ENCODE data around the gene NINL.
"Not testable (repeated sequence)": the region's sequence is repeated elsewhere in the genome, so short reads cannot be mapped to it uniquely, and the experiment has no call there.

The NINL gene

DNA sequence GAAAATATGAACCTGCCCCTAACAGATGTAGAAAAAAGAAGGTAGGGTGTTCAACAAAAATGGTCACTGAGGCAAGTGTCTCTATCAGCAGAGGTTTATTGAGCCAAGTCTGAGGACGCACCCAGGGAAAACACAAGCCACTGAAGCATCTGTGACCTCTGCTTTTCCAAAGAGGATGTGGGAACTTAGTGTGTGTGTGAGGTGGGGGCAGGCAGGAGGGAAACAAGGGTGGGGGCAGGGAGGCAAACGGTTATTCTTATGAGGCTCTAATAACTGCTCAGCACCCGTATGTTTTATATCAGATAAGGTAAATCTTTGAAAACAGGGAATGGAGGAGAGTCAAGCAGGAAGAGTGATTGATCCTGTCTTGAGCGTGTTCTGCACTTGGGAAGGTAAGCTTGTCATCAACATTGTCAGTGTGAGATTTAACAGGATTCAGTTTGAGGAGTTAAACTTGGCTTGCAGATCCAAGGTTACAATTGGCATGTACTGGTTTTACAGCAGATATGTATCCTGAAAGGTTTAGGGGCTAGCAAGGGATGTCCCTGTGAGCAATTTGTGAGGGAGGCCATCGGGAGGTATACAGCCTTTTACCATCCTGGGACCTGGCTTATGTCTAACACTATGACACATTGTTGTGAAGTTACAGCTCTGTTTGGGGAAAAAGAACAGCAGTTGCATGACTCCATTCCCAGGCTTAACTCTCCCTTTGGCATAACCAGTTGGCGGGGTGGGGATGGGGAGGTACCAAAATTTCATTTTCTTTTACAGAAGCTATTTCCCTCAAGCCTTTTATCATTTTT, 33.7 kb downstream of the NINL start:
- no peak for DNase-seq

GRCh38 chr20:25550645-25551337, 34.5 kb downstream of the NINL start:
- DNase-seq: not testable (repeated sequence)

DNA sequence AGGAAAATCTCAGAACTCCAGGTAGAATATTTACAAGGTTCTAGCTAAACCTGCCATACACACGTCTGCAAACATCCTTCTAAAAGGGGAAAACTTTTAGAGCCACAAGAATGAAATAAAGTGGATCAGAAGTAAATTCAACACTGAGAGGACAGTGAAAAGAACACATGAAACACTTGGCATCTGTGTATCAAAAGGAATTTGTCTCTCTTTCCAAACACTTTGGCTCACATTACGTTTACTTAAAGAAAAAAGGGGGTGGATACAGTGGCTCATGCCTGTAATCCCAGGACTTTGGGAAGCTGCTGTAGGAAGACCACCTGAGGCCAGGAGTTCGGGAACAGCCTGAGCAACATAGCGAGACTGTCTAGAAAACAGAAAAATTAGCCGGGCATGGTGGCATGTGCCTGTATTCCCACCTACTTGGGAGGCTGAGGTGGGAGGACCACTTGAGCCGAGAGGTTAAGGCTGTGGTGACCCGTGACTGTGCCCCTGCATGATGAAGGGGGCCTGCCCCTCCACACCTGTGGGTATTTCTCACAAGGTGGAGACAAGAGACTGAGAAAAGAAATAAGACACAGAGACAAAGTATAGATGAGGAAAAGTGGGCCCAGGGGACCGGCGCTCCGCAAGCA, 35.4 kb downstream of the NINL start:
- no peak for DNase-seq

DNA sequence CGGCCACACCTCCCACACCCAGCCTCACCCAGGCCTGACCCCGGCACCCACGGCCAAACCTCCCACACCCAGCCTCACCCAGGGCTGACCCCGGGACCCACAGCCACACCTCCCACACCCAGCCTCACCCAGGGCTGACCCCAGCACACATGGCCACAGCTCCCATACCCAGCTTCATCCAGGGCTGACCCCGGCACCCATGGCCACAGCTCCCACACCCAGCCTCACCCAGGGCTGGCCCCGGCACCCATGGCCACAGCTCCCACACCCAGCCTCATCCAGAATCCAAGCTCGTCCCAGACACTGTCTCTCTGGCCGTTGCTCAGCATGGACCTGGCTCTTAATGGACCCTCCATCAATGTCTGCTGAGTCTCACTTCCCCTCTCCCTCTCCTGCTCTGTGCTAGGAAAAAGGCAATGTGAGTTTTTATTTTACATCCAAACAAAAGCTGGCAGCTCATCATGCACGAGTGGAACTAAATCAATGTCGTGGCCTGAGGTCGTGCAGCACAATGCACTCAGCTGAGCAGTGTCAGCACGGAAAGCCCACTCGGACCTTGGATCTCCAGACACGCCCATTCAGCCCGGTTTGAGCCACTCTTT, 36.1 kb downstream of the NINL start:
- no peak for DNase-seq

- no peak for DNase-seq
Measured at GRCh38 chr20:25548613-25549086, 36.7 kb downstream of the NINL start.

DNA sequence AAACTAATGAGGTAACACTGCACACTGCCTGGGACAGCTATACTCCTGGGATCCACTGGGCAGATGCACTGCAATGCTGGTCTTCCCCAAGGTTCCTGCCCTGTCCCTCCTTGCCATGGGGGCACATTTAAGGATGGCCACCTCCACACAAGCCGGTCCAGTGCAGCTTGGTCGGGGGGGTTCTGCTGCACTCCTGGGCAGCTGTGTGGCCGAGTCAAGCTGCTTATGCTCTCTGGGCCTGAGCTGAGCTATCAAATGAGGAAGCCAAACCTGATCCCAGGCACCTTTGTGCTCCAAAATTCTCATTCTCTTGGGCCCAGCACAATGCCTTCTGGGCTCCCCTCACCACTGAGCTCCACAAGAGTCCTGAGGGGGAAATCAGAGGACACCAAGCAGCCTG, 37.3 kb downstream of the NINL start:
- no peak for DNase-seq

- DNase-seq: no peak
Measured at GRCh38 chr20:25547063-25547462, 38.3 kb downstream of the NINL start.

- no peak for DNase-seq
Measured at GRCh38 chr20:25546048-25546447, 39.3 kb downstream of the NINL start.

DNA sequence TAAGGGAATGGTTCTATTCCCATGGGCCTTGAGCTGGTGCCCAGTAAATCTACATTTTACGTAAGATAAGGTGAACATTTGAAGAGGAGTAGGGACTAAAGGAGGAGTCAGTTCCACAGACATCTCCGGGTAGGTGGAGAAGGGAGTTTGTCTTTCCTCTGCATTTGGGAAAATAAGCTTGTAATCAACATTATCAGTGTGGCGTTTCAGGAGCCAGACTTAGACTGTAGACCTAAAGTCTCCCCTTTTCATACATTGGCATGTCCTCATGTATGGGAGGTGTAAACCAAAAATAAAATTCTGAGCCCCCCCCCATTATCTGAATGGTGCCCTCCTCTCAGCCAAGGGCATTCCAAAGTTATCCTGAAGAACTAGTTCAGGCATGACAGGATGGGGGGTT, 40.2 kb downstream of the NINL start:
- no peak for DNase-seq

- DNase-seq: no peak
Measured at GRCh38 chr20:25544734-25545133, 40.6 kb downstream of the NINL start.

DNA sequence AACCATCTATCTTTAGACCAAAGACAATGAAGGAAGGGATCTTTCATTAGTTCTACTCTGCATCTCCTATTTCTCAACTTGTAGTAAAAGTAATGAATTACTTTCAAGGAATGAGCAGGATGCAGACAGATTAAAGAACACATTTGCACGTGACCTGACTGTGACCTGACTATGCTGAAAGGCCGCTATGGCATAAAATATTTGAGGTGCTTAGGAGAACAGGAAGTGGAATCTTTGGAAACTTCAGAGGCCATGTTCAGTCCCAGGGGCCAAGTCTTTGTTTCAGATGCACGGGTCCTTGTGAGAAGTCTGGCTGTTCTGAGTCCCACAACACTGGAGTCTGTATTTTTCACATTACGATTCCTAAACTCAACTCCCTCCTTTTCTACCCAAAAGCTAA, 41.0 kb downstream of the NINL start:
- no peak for DNase-seq

- DNase-seq: no peak
Measured at GRCh38 chr20:25543068-25543467, 42.3 kb downstream of the NINL start.

GRCh38 chr20:25541676-25542075, 43.7 kb downstream of the NINL start:
- no peak for DNase-seq

GRCh38 chr20:25539742-25540672, 45.3 kb downstream of the NINL start:
- DNase-seq: no peak

DNA sequence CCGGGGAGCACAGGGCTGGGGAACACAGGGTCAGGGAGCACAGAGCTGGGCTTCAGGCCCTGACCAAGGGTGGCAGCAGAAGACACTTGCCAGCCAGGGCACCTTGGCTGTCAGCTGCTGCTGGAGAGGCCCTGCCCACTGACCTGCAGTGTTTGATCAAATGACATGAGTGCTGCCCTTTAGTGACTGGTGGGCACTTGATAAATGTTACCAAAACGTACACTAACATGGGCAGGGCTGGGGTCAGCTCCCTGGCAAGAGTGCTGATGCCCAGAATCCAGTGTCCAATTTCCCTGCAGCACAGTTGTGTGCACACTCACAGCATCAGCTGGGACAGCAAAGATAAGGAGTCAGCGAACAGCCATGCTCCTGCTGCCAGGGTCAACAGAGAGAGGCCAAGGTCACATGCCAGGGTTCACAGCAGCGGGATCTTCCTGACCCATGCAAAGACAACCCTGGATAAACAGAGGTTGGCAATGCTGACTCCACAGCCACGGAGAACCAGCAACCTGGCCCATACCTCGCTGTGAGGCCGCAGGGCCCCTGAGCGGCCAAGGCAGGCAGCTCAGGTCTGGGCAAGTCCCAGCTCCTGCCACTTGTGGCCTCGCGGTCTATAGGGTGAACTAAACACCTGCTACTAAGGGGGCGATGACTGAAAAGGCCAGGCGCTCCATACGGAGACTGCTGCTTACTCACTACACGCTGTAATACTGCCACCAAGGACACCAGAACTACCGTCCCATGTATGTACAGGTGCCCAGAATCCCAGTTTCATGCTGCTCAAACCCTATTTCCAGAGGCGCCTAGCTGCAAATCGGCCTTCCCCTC, 46.3 kb downstream of the NINL start:
- DNase-seq: no peak

GRCh38 chr20:25537890-25538289, 47.4 kb downstream of the NINL start:
- no peak for DNase-seq

GRCh38 chr20:25535762-25536161, 49.6 kb downstream of the NINL start:
- DNase-seq: no peak

- DNase-seq: no peak
Measured at GRCh38 chr20:25534845-25535244, 50.5 kb downstream of the NINL start.

- DNase-seq: no peak
Measured at GRCh38 chr20:25533920-25534700, 51.2 kb downstream of the NINL start.

GRCh38 chr20:25532971-25533391, 52.4 kb downstream of the NINL start:
- no peak for DNase-seq

Data from effector CD4-positive, alpha-beta T cell (primary cell).